H1 (cell line): Measurements from ENCODE around the gene TMEM120A.

Source experiments
- BACH1 ChIP-seq: IDR thresholded peaks from 2 replicates; pipeline ENCODE4 v1.6.1; 2012; ENCODE audit warnings: low read length, improper control_type of control experiment
- CBX5 ChIP-seq: fragments of 300-800, 300-1000 bp; sonication (generic); IDR thresholded peaks from 2 replicates; pipeline ENCODE4 v1.7.1; 2016; ENCODE audit warnings: antibody characterized with exemption, low read length, low read depth
- CTCF ChIP-seq, 3 experiments: IDR thresholded peaks; 1 replicate in 2 of 3; 2 replicates in 1 of 3; pipeline versions ENCODE4 v1.5.1 to v1.6.1; 2011; ENCODE audit warnings: low read length in 3 of 3, mild to moderate bottlenecking in 3 of 3, inconsistent platforms in 2 of 3, low read depth in 1 of 3, moderate library complexity in 1 of 3; ENCODE audit not compliant: insufficient read depth in 1 of 3; ENCODE audit errors: control extremely low read depth in 1 of 3
- E2F6 ChIP-seq: IDR thresholded peaks from 2 replicates; pipeline ENCODE4 v1.6.1; 2012; ENCODE audit warnings: inconsistent platforms
- EP300 ChIP-seq, 2 experiments: IDR thresholded peaks; 1 replicate in 1 of 2; 2 replicates in 1 of 2; pipeline ENCODE4 v1.6.1; 2011 to 2012; ENCODE audit warnings: low read depth in 2 of 2, low read length in 2 of 2, mild to moderate bottlenecking in 2 of 2, borderline replicate concordance in 1 of 2, inconsistent platforms in 1 of 2, moderate library complexity in 1 of 2
- KDM1A ChIP-seq: fragments of 200-600, 300-600 bp; sonication (generic); IDR thresholded peaks from 2 replicates; pipeline ENCODE4 v1.7.1; 2016; ENCODE audit warnings: mild to moderate bottlenecking, low read length, borderline replicate concordance
- POLR2A ChIP-seq, 2 experiments: IDR thresholded peaks; 1 replicate in 1 of 2; 2 replicates in 1 of 2; pipeline ENCODE4 v1.6.1; 2011; ENCODE audit warnings: low read depth in 2 of 2, low read length in 2 of 2, mild to moderate bottlenecking in 2 of 2; ENCODE audit errors: control extremely low read depth in 1 of 2
- RBBP5 ChIP-seq: IDR thresholded peaks from 2 replicates; pipeline ENCODE4 v1.7.1; 2012; ENCODE audit warnings: low read depth, mild to moderate bottlenecking, inconsistent platforms, low read length, moderate library complexity, borderline replicate concordance
- SIN3A ChIP-seq, 2 experiments: IDR thresholded peaks in 1 of 2; conservative IDR thresholded peaks in 1 of 2; 2 replicates each; pipeline ENCODE4 v1.6.1; 2011 to 2012; ENCODE audit warnings: low read length in 2 of 2, improper control_type of control experiment in 1 of 2, low read depth in 1 of 2, mild to moderate bottlenecking in 1 of 2
- TEAD4 ChIP-seq: IDR thresholded peaks from 2 replicates; pipeline ENCODE4 v1.6.1; 2012; ENCODE audit warnings: low read depth, low read length, inconsistent platforms, mixed read lengths

DNA sequence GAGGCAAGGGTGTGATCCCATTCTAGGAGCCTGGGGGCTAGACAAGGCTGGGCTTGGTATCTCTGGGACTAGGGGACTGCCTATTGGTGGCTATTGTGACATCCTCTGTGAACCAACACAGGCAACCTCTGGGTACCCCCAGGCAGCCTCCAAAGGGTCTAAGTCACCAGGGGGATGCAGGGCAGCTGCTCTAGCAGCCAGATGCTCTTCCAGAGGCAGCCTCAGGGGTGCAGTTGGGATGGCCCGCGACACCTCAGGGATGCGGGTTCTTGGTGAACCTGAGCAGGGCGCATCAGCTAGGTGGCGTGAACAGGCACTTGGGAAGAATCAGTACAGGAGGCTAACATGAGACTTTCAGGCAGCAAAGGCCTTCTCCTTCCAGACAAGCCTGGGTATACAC lies 1.6 kb upstream of the TMEM120A start:
- TF ChIP-seq EP300 (IDR thresholded peaks at IDR 0.05; ENCODE audit: borderline replicate concordance in 1 of 2, low read depth in 2 of 2, low read length in 2 of 2) = no peak
- no peak for TF ChIP-seq SIN3A (conservative IDR thresholded peaks at IDR 0.05 in 1 of 2, IDR thresholded peaks at IDR 0.05 in 1 of 2; ENCODE audit: low read depth in 1 of 2, low read length in 2 of 2)
- TF ChIP-seq E2F6 = no peak
- TF ChIP-seq CTCF (IDR thresholded peaks at IDR 0.05; ENCODE audit: control extremely low read depth in 1 of 3, insufficient read depth in 1 of 3, low read depth in 1 of 3, low read length in 3 of 3) = no peak
- no peak for TF ChIP-seq POLR2A (IDR thresholded peaks at IDR 0.05; ENCODE audit: control extremely low read depth in 1 of 2, low read depth in 2 of 2, low read length in 2 of 2)
- no peak for TF ChIP-seq CBX5
- TF ChIP-seq RBBP5 = no peak
- TF ChIP-seq TEAD4 = no peak
- TF ChIP-seq KDM1A = no peak
- no peak for TF ChIP-seq BACH1
